Hepatocyte (in vitro differentiated cells): ENCODE data around the gene ARHGEF38. TPM values are rescaled to one million over a fixed set of nuclear protein-coding genes. Genes with fewer than 3 reads are reported as not detected.

Source experiments
- DNase-seq: peaks from one replicate; pipeline ENCODE4 v3.0.0-alpha.2; 2016; ENCODE audit warnings: low spot score
- H2AFZ ChIP-seq: fragments of 200-600 bp; sonication (generic); 2 replicates; pipeline ENCODE4 v1.6.0; 2016; ENCODE audit warnings: antibody characterized with exemption, mild to moderate bottlenecking
- H3K27ac ChIP-seq: fragments of 200-600 bp; sonication (generic); 2 replicates; pipeline ENCODE4 v1.5.1; 2016; ENCODE audit warnings: mild to moderate bottlenecking
- H3K27me3 ChIP-seq: fragments of 200-600 bp; sonication (generic); 2 replicates; pipeline ENCODE4 v1.6.1; 2016
- H3K36me3 ChIP-seq: fragments of 200-600 bp; sonication (generic); replicated peaks from 2 replicates; pipeline ENCODE4 v1.5.1; 2016; ENCODE audit warnings: low read depth; ENCODE audit not compliant: insufficient read depth
- H3K4me1 ChIP-seq: fragments of 200-600 bp; sonication (generic); 2 replicates; pipeline ENCODE4 v1.5.1; 2016; ENCODE audit warnings: mild to moderate bottlenecking, moderate library complexity; ENCODE audit not compliant: insufficient read depth
- H3K4me2 ChIP-seq: fragments of 200-600 bp; sonication (generic); 2 replicates; pipeline ENCODE4 v1.6.0; 2016
- H3K4me3 ChIP-seq: fragments of 200-600 bp; sonication (generic); 2 replicates; pipeline ENCODE4 v1.5.1; 2016; ENCODE audit warnings: mild to moderate bottlenecking
- H3K79me2 ChIP-seq: fragments of 200-600 bp; sonication (generic); 2 replicates; pipeline ENCODE4 v1.6.0; 2017; ENCODE audit warnings: mild to moderate bottlenecking
- H3K9me2 ChIP-seq: fragments of 200-600 bp; sonication (generic); replicated peaks from 2 replicates; pipeline ENCODE4 v1.6.0; 2017; ENCODE audit warnings: mild to moderate bottlenecking; ENCODE audit not compliant: insufficient read depth
- H3K9me3 ChIP-seq: fragments of 200-600 bp; sonication (generic); 2 replicates; pipeline ENCODE4 v1.5.1; 2016; ENCODE audit warnings: low read depth, mild to moderate bottlenecking
- H4K20me1 ChIP-seq: fragments of 200-600 bp; sonication (generic); 2 replicates; pipeline ENCODE4 v1.6.0; 2016; ENCODE audit warnings: mild to moderate bottlenecking; ENCODE audit not compliant: insufficient read depth, poor library complexity, severe bottlenecking
- EZH2 ChIP-seq: fragments of 200-600 bp; sonication (generic); IDR thresholded peaks from 2 replicates; pipeline ENCODE4 v1.6.1; 2016; ENCODE audit warnings: antibody characterized with exemption, mild to moderate bottlenecking, borderline replicate concordance
- EZH2phosphoT487 ChIP-seq: fragments of 200-600 bp; sonication (generic); IDR thresholded peaks from one replicate; pipeline ENCODE4 v1.6.1; 2018; ENCODE audit warnings: antibody characterized with exemption, mild to moderate bottlenecking, low read depth, moderate library complexity; ENCODE audit not compliant: unreplicated experiment, severe bottlenecking
- WGBS: methylation state at CpG from one replicate; pipeline ENCODE4 v1.1.6; 2016; ENCODE audit warnings: low lambda C conversion rate; ENCODE audit errors: missing lambda C conversion rate; 5-methylcytosine and 5-hydroxymethylcytosine counted together
- polyA plus RNA-seq: library from polyadenylated mRNA; unstranded; fragments of >200 nt; fragmentation: Nextera tagmentation; extraction: Ambion mirVana; gene quantifications from 2 replicates; pipeline ENCODE4 v1.2.1, GENCODE V29; 2016
- total RNA-seq: library from RNA; depleted of rRNA; stranded (reverse); fragments of >200 nt; gene quantifications from 2 replicates; pipeline ENCODE4 v1.2.3, GENCODE V29; 2014
- TF ChIP-seq, protein P1 (sequence below): fragments of 200-600 bp; sonication (generic); IDR thresholded peaks from 2 replicates; pipeline ENCODE4 v1.5.1; 2016; ENCODE audit warnings: antibody characterized with exemption, mild to moderate bottlenecking; ENCODE audit not compliant: poor library complexity

ARHGEF38 gene
- total and polyA plus RNA-seq, 2 experiments from 2014 or later, result 2.0 to 4.0 TPM

GRCh38 chr4:105569057-105569865 is 16.8 kb downstream of the ARHGEF38 start:
- TF ChIP-seq, protein P1, sequence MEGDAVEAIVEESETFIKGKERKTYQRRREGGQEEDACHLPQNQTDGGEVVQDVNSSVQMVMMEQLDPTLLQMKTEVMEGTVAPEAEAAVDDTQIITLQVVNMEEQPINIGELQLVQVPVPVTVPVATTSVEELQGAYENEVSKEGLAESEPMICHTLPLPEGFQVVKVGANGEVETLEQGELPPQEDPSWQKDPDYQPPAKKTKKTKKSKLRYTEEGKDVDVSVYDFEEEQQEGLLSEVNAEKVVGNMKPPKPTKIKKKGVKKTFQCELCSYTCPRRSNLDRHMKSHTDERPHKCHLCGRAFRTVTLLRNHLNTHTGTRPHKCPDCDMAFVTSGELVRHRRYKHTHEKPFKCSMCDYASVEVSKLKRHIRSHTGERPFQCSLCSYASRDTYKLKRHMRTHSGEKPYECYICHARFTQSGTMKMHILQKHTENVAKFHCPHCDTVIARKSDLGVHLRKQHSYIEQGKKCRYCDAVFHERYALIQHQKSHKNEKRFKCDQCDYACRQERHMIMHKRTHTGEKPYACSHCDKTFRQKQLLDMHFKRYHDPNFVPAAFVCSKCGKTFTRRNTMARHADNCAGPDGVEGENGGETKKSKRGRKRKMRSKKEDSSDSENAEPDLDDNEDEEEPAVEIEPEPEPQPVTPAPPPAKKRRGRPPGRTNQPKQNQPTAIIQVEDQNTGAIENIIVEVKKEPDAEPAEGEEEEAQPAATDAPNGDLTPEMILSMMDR, result no peak
- TF ChIP-seq EZH2, result no peak
- no peak for TF ChIP-seq EZH2phosphoT487
- DNase-seq, result no peak
- Histone ChIP-seq H3K9me2 (no peaks in the 10 kb centered on the region), H4K20me1 (no peaks in the 10 kb centered on the region), H3K4me2 (no peak overlapping the region), H3K27ac (no peak overlapping the region), H3K36me3 (no peaks in the 10 kb centered on the region), H3K27me3 (no peaks in the 10 kb centered on the region), H3K4me1 (no peaks in the 10 kb centered on the region), H2AFZ (no peak overlapping the region), H3K4me3 (no peak overlapping the region), H3K9me3 (no peaks in the 10 kb centered on the region), H3K79me2 (no peaks in the 10 kb centered on the region)
- WGBS, result 89% methylated on average over 3 of the region's 3 CpGs

GRCh38 chr4:105569866-105570236 is 17.4 kb downstream of the ARHGEF38 start:
- Histone ChIP-seq H3K9me3 (no peaks in the 10 kb centered on the region), H3K9me2 (no peaks in the 10 kb centered on the region), H3K27me3 (no peaks in the 10 kb centered on the region), H3K4me2 (no peak overlapping the region), H3K4me1 (no peaks in the 10 kb centered on the region), H2AFZ (no peak overlapping the region), H3K36me3 (no peaks in the 10 kb centered on the region), H3K4me3 (no peak overlapping the region), H3K79me2 (no peaks in the 10 kb centered on the region), H3K27ac (no peak overlapping the region), H4K20me1 (no peaks in the 10 kb centered on the region)
- 68% methylated on average over 2 of the region's 2 CpGs for WGBS
- DNase-seq, result no peak
- TF ChIP-seq EZH2, result no peak
- TF ChIP-seq, protein P1, result no peak
- TF ChIP-seq EZH2phosphoT487, result no peak

- 83% methylated on average over 3 of the region's 3 CpGs for WGBS
- no peaks in the 10 kb centered on the region for H3K9me3 ChIP-seq
- H3K4me1 ChIP-seq, result no peaks in the 10 kb centered on the region
- H4K20me1 ChIP-seq, result no peaks in the 10 kb centered on the region
- no peaks in the 10 kb centered on the region for H3K27me3 ChIP-seq
- no peak overlapping the region for H3K4me2 ChIP-seq
- no peak overlapping the region for H3K27ac ChIP-seq
- H3K9me2 ChIP-seq, result no peaks in the 10 kb centered on the region
- no peaks in the 10 kb centered on the region for H3K79me2 ChIP-seq
- no peak for DNase-seq
- no peak overlapping the region for H3K4me3 ChIP-seq
- H2AFZ ChIP-seq, result no peak overlapping the region
- TF ChIP-seq EZH2phosphoT487 (no peak), EZH2 (no peak)
- TF ChIP-seq, protein P1, result no peak
- no peaks in the 10 kb centered on the region for H3K36me3 ChIP-seq
Measured at GRCh38 chr4:105572296-105572695, 19.9 kb downstream of the ARHGEF38 start.
